CD4-positive, alpha-beta T cell treated with Interleukin-4 for 1 hour (primary cell): ENCODE data around the gene SDCBP2.

Experiments
- DNase-seq, 2 donors: peaks; one replicate each; pipeline ENCODE4 v3.0.0-alpha.2; 2020 to 2022

The SDCBP2 gene

DNA sequence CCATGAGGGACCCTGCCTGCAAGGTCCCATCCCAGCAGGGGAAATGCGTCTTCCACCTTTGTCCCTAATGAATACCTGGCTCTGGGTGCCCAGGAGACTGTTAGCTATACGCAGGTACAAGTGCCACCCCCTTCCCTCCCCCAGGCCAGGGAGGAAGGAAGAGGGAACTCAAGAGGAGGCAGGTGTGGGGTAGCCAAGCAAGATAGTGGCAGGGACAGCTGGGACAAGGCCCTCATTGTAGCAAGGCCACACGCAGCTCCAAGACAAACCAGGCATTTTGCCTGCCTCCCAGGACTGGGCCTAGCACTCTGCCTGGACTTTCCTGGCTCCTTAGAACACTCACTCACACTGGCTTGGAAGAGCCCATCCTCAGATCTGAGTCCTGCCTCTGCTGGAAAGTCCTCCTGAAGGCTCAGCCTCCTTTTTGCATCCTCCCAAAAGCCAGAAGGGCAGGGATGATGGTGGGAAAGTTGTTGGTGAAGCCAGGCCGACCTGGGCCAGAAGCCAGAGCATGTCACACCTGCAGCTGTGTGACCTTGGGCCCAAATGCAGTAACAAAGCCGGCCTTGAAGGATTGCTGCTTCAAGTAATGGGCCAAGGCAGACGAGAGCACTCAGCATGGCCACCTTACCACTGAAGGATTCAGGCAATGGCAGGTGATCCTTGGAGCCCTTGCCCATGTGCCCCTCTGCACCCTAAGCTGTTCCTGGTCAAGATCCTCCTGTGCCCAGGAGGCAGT lies 35.1 kb downstream of the SDCBP2 start:
- no peak for DNase-seq

DNA sequence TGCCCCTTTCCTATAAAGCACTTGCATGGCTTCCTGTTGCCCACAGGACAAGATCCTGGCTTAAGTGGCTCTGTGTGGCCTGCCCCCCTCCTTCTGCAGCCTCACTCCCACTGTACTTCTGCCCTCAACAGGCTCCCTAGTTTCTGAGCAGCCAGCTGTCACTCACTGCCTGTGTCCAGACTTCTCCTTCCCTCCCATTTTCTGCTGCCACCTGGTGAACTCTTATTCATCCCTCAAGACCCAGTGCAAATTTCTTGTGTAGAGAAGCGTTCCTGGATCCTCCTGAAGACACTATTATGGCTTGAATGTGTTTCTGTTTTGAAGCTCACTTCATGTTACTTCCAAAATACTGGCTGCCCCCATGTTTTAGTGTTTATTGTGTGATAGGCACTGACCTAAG lies 36.3 kb downstream of the SDCBP2 start:
- no peak for DNase-seq

DNA sequence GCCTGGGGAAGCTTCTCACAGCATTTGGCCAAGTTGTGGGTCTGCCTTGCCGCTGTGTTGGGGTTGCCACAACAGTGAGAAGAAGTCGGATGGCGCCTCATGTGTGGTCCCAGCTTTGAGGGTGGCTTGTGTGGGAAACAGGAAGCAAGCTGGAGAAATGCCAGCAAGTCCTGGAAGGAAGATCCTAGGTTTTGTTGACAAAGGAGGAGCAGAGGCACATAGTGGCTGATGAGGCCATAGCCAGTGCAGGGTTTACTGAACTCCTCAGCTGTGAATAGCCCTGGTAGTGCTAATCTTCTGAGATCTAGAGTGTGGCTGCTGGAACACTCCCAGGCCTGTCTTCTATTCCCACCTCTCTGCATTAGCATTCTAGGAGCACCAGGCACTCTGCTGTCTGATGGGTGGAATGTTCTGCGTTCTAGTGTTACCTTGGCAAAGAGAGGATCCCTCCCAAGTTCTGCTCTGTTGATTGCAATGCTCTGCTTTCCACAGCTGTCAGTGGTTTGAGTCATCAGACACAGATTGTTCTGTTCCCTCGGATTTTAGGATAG lies 37.7 kb downstream of the SDCBP2 start:
- DNase-seq: no peak

DNA sequence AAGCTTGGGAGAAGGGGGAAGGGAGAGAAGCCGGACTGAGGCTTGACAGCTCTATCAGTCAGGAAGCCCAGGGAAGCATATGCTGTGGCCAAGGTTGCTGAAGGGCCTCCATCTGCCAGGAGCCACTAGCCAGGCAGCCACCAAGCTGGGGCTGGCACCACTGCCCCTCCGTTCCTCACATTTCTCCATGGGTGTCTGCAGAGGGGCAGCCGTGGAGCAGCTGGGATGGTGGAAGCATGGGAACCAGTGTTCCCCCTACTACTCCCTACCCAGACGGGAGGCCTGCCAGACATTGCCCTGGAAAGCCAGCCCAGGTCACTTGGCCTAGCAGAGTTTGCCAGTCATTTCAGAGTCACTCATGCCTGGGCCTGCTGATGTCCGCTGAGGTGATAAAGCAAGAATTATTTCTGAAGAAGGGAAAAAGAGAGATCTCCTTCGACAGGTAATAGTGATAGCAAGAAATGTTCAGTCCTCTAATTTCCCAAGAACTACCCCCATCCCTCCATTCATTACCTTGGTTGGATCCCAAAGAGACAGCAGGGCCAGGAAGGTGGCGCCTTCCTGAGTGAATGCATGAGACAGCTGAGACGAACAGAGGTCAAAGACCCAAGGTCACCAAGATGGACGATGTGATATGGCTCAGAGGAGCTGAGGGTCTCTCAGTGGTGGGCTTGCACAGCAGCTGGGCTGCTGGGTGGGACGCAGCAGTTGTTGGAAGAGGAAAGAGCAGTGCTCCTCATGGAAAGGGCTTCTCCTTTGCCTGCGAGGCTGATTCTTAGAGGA lies 41.0 kb downstream of the SDCBP2 start:
- no peak for DNase-seq

DNA sequence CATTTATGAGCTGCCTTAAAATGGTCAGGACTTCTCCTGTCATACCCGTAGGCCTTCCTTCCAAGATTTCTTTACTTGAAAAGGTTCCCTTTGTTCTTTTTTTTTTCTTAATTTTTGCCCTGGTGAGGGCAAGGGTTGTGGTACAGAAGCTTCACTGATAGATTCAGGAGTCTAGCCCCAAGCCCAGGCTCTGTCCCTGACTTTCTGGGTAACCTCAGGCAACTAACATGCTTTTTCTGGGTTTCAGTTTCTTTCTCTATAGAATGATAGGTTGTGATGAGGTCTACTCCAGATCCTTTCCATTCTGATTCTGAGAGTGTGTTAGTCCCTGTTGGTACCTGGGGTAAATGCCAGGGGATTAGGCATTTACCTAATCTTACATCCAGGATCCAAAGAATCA lies 41.6 kb downstream of the SDCBP2 start:
- DNase-seq: peak in 1 of 2 donors; percentile 15

DNA sequence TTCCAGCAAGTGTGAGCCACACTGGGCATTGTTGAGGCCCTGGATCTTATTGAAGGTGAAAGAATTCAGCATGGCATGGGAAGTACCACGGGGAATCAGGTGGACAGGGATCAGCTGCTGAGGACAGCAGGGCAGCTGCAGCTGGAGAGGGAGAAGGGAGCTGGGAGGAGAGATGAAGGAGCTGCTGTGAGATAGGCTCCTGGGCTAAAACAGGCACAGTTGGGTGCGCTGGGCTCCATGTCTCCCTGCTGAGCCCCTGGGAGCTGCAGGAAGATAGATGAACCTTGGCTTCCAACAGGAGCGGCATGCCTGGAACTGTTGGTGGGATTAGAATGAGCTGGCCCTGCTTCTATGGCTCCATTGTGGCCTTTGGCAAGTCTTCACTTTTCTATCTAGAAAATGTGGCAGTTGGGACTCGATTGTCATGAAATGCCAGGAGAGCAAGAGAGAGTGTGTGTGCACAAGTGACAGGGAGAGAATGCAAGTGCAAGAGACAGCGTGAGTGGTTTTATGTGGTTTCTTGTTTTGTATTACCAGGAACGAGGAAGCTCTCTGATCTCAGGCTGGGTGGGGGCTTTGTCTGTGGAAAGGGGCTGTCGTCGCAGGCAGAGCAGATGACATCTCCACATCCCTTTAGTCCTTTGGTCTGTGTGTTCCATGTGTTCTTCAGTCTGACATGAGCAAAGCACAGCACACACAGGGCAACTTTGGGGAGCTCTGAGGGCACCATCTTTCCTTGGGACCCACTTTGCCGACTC lies 42.5 kb downstream of the SDCBP2 start:
- DNase-seq: peak; percentile 48 to 75

DNA sequence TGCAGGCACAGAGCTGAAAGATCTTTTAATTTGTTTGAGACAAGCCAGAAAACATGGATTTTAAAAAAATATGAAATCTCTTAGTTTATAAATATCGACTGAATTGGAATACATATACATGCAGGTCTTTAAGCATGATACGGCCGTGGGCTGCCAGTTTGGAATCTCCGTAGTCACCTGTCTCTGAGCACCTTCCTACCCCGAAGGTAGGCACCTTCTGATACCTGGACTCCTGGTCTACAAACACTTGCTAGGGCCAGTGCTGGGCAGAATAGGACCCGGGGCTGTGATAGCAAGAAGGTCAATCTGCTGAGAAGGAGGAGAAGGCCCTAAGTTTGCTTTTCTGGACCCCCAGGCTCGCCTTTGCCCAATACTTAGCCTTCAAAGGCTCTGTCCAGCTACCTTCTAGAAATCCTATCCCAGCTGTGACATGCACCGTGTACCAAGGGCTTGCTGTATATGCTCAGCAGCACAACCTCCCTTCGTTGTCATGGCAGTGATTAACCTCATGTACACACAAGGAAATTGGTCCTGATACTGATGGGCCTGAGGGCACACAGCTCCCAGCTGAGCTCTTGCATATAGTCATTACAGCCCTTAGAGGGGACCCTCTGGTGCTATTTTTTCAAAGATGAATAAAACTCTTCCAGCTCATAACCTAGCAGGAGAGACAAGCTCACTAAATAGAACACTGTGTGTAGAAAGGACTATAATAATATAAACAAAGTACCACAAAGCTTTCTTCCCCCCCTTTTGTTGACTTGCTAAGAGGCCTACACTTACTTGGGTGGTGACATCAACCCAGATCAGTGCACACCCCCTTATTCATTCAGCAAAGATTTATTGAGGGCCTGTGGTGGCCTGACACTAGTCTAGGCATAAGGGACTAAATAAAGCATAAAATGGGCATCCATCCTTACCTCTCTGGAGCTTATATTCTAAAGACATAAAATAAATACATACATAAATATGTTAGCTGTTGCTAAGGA lies 45.1 kb downstream of the SDCBP2 start:
- no peak for DNase-seq

DNA sequence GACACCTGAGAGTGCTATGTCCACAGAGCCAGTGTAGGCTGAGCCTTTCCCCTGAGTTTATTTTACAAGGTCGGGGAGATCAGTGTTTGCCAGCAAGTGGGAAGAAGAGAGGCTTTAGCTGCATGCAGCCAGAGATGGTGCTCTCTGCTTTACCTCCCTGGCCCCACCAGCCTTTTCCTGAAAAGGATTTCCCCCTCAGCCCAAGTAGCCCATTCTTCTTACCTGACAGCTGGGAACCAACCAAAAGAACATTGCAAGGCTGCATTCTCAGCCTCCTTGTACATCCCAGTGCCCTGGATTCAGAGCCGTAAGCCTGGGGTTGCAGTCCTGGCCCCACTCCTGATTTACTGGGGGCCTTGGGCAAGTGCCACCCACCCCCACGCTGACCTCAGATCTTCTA lies 46.0 kb downstream of the SDCBP2 start:
- no peak for DNase-seq

DNA sequence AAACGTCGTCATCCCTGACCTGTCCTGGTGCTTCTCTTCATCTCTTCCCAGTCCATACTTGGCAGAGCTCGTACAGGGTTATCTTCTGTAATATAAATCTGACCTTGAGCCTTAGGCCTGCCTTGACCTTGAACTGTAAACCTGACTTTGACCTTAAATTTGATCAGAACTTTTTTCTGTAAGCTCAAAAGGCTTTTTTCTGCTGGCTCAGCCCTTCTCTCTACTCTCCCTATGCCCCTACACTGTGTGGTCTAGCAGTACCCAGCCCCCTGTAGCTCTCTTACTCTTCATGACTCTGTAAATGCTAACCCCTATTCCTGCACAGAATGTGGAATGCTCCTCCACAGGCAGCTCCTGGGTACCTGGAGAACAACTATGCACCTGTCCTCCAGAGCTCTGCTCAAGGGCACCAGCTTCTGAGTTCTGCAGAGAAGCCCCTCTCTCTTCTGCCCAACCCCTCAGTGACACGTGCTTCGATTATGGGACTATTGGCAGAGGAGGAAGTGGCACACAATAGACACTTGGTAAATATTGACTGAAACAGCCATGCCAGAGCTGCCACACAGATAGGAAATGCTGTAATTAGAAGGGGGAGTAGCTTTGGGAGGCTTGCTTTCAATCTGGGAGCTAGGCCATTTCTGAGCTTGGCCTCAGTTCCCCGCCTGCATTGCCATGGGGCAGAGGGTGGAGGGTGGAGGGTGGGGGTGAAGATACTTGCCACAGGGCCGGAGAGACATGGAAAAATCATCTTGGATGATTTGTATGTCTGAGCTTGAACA lies 47.5 kb downstream of the SDCBP2 start:
- DNase-seq: no peak

DNA sequence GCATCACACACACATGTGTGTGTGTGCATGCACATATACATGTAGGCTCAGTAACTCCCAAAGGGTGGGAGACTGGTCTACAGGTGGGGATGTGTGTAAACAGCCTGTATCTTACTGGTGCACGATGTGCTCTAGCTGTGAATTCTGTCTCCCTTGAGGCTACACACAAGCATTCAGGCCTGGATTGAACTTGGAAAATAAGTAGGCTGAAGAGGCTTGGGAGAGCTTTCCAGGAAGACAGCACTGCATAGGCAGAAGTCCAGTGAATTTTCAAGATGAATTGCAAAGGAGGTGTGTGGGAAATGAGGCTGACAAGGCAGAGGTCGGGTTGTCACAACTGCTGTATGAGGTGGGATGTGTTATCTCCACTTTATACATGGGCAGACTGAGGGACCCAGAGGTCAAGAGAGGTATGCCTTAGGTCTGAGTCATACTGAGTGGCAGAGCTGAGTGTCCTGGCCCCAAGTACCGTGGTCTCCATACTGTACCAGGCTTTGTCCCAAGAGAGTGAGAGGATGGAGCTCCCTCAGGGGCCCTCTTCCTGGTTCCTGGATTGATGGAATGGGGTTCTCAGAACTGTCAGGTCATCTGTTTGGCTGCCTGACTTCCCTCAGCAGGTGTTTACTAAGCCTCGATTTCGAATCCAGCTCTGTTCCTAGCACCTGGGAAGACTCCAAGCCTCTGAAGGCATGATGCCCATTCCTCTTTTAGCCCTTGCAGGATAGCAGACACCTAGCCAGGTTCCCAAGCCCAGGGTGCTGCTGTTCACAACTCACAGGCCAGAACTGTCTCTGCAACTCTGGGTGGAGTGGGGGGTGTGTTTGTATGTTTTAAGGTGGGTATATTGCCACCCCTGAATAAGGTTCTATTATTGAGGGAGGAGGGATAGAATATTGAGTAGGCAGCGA lies 48.5 kb downstream of the SDCBP2 start:
- no peak for DNase-seq

DNA sequence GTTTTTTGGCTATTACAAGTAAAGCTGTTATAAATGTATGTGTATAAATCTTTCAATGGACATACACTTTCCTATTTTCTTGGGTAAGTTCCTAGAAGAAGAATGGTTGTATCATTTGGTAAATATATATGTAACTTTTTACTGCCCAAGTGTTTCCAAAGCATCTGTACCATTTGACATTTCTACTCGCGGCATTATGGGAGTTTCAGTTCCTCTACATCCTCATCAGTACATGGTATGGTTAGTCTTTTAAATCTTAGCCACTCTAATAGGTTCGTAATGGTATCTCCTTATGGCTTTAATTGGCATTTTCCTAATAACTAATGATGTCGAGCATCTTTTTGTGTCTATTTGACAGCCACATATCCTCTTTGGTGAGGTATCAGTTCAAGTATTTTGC lies 49.9 kb downstream of the SDCBP2 start:
- DNase-seq: no peak

DNA sequence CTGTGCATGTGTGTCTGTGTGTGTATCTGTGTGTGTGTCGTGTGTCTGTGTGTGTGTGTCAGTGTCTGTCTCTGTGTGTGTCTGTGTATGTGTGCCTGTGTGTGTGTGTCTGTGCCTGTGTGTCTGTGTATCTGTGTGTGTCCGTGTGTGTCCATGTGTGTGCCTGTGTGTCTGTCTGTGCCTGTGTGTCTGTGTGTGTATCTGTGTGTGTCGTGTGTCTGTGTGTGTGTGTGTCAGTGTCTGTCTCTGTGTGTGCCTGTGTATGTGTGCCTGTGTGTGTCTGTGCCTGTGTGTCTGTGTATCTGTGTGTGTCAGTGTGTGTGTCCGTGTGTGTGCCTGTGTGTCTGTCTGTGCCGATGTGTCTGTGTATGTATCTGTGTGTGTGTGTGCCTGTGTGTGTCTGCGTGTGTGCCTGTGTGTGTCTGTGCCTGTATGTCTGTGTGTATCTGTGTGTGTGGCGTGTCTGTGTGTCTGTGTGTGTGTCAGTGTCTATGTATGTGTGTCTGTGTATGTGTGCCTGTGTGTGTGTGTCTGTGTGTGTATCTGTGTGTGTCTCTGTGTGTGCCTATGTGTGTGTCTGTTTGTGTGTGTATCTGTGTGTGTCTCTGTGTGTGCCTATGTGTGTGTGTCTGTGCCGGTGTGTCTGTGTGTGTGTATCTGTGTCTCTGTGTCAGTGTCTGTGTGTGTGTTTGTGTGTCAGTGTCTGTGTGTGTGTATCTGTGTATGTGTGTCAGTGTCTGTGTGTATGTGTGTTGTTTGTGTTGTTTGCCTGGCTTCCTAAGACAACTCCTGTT lies 51.2 kb downstream of the SDCBP2 start:
- no peak for DNase-seq

DNA sequence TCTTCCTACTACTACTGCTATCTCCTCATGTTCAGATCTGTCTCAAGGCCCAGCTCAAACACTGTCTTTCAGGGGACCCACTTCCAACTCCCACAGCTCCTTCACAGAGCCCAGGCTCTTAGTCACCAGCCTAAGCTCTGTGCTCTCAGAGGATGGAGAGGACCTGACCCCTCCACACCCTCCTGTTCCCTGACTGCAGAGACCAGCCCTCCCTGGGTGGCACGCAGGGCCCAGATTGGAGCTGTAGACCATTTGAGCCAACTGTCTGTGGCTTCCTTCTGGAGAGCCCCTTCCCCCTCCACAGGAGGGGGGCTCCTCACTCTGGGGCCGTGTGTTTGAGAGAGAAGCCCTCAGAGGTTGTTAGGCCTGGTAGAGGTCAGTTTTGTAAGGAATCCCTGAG lies 53.0 kb downstream of the SDCBP2 start:
- DNase-seq: no peak

DNA sequence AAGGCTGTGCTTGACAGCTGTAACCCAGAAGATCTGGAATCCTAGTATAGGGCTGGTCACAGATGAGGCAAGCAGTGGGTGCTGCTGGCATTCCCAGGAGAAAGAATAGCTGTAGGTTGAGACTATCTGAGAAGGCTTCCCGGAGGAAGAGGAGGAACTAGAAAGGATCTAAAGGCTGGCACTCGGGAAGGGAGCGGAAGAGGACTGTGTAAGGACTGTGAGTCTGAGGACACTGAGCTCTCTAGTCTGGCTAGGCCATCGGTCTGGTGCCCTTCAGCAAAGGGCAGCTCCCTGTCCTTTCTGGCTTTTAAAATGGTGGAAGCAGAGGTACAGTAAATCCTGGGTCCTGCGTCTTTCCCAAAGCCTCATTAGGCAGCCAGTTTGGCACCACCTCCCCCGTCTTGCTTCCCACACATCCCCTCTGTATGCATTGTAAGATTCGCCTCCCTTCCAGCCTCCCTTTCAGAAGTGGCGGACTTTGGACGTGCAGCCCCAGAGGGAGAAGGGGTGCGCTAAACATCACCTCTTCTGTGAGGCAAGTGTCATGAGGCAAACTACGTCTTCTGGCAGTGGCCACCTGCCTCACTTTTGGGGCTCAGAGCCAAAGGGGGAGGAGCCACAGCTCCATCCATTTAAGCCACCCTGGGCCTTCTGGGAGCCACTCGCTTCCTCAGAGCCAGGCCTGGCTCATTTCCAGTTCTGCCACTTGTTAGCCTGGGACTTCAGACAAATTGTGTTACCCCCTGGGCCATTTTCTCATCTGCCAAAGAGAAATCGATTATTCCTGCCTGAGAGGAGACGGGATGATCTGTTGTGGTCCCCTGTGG lies 54.2 kb downstream of the SDCBP2 start:
- no peak for DNase-seq

DNA sequence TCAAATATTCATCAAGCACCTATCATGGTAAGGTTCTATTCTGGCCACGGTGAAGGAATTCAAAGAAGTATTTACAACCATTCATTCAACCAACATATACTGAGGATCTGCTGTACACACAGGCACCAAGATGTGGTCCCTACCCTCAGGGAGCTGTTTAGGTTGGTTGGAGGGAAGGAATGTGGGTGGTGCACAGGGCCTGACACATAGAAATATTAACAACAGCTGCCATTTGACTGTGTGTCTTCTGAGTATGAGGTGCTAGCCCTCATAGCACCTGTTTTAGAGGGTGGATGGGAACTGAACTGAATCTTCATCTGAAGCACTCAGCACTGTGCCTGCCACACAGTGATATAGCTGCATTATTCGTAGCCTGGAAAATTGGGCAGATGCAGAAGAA lies 55.6 kb downstream of the SDCBP2 start:
- DNase-seq: no peak

DNA sequence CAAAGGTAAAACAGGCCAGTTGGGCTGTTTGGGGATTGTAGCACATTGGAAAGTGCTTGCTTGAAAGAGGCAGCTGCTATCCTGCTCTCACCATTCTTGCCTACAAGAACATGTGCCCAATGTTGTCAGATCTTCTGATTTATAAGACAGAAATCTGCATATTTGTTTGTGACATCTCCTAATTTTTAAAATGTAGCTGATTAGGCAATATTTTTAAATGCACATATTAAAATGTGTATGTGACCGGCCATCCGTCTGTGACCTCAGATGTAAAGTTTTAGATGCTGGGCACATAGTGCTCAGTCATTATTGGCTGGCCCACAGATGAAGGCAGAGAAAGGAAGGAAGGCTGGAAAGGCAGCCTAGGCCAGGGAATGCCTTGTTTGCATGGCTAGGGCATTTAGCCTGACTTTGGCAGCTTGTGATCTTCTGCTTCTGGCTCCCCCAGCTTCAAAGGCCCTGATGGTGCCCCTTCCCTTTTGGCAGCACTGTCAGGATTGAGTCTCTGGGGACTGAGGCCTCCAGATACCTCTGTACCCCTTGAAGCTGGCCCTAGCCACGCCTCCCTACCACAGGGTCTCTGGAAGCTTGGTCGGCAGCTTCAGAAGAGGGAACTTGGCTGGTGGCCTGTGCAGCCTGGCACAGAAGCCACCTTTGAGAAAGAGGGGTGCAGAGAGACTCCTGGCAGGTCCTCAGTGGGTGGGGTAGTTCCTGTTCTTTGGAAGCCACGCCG lies 56.4 kb downstream of the SDCBP2 start:
- no peak for DNase-seq

DNA sequence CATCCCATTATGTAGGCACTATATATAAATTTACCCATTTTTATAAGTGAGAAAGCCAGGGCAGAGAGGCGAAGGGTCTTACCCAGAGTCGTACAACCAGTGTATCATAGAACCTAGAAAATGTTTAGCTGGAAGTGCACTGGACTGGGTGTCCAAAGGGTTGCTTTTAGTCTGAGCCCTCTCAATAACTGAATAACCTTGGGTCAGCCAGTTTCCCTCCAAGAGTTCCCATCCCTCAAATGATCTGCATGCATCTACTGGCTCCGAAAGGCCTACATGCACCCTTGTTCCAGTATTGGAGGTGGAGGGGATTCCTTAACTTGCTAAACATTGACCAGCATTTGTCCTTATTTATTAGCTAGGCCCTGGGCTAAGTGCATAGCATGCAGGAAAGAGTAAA lies 59.1 kb downstream of the SDCBP2 start:
- no peak for DNase-seq

DNA sequence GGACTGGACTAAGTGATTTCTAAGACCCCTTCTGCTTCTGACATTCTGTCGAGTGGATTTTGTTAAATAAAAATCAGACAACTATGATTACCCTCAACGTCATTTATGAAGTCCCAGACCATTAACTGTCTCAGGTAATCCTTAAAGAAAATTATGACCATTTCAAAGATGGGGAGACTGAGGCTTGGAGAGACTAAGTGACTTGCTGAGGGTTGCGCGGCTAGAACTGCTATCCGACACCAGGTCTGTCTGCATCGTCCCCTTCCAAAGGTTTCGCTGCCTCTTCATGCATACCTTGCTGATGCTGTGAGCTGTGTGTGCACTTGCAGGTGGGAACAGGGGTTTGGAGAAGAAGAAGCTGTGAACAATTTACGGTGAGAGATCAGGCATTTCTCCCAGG lies 59.7 kb downstream of the SDCBP2 start:
- DNase-seq: no peak
